Measurements from ENCODE around the gene EIF4G3.

GRCh38 chr1:21168444-21168843 lies 8.3 kb downstream of the EIF4G3 start:
- TF ChIP-seq CTCF (IDR thresholded peaks at IDR 0.05; ENCODE audit: low read length), result no peak
- TF ChIP-seq EZH2phosphoT487 (IDR thresholded peaks at IDR 0.05; ENCODE audit: low read length), result no peak
- TF ChIP-seq EZH2 (optimal IDR thresholded peaks at IDR 0.05; ENCODE audit: low read depth, low read length), result no peak
